HG03520 (cell line): Measurements from ENCODE around the gene SLC25A27.
"Not testable (repeated sequence)": the region's sequence is repeated elsewhere in the genome, so short reads cannot be mapped to it uniquely, and the experiment has no call there.

Experiments used
- ATAC-seq: cut with Tn5 transposase; IDR thresholded peaks from one replicate; pipeline ENCODE4 v1.9.1; 2021; ENCODE audit warnings: mild to moderate bottlenecking, moderate library complexity; ENCODE audit not compliant: unreplicated experiment

SLC25A27 gene, protein sequence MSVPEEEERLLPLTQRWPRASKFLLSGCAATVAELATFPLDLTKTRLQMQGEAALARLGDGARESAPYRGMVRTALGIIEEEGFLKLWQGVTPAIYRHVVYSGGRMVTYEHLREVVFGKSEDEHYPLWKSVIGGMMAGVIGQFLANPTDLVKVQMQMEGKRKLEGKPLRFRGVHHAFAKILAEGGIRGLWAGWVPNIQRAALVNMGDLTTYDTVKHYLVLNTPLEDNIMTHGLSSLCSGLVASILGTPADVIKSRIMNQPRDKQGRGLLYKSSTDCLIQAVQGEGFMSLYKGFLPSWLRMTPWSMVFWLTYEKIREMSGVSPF

DNA sequence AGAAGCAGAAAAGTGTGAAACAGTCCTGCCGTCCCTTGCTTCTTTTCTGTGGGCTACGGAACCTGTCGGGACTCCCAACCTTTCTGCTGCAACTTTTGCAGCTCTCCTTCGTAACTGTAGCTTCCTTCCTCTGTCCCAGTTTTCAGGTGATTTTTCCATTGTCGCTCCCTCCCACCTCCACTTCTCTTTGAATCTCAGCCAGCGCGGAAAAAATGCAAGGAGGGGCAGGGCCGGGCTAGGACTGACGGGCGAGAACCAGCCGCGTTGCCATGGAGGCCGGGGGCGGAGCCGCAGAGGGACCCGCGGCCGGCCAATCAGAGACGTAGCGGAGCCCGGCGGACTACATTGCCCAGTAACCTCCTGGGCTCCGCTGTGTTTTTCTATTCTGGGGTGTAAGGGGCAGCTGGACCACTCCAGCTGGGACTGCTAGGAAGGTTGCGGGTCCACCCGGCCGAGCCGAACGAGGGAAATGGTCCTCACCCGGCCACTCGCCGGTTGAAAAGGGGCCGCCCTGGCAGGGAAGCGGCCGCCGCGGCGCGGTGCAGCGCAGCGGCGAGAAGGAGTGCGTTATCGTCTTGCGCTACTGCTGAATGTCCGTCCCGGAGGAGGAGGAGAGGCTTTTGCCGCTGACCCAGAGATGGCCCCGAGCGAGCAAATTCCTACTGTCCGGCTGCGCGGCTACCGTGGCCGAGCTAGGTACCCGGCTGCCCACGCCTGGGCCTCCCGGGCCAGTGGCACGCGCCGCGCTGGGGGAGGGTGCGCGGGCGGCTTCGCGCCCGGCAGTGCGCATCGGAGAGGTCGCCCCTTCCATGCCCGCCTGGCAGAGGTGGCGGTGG lies at the start of gene SLC25A27, which contains the start of gene CYP39A1:
TSS of gene SLC25A27 (plus strand) at position 373 of the 836 bp plus-strand sequence. CDS start at position 591, 218 bp downstream.
TSS of gene CYP39A1 (minus strand) at position 216 of the 836 bp plus-strand sequence. CDS start 236 bp downstream, outside the sequence.
- ATAC-seq: peak; percentile 100

DNA sequence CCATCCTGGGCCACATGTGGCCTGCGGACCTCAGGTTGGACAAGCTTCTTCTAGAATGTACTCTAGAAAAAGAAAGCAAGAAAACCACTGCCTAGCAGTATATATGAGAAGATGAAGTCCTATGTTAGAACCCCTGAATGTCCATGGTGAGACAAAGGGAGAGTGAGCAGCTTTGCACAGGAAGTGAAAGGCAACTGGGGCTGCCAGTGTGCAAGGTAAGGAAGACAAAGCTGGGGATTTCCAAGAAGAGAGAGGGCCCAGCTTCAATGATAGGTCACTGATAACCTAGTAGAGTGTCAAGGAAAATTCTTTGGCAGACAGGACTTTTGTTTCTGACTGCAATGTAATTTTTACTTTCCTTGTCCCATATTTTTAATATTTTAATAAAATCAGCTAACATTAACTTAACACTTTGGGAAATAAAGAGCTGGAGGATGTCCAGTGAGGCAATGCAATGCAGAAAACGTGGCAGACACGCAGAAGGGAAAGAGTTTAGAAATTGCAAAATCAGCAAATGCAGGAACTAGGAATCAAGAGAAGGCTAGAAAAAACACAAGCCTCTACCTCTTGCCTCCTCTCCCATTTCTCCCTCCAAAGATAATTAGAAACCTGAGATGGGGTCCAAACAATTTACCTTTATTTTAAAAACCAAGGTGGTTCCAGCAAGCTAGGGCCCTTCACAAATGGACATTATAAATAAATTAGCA lies 47.5 kb upstream of the SLC25A27 start:
- ATAC-seq: no peak

DNA sequence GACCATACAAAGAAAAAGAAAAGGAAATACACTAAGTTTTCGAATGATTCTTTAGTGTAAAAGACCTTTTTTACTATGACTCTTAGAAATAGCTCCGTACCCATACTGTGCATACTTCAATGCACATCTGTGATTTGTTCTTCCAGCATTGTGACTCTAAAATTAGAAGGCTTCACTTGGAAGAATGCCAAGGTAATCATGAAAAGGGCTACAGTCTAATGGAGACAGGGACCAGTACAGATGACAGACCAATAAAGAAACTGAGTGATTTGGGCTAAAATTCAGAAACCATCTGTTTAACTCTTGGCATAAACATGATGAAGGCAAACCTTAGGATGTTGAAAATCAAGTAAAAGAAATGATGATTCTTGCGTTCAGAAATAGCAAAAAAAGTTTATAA lies 46.4 kb upstream of the SLC25A27 start:
- no peak for ATAC-seq

DNA sequence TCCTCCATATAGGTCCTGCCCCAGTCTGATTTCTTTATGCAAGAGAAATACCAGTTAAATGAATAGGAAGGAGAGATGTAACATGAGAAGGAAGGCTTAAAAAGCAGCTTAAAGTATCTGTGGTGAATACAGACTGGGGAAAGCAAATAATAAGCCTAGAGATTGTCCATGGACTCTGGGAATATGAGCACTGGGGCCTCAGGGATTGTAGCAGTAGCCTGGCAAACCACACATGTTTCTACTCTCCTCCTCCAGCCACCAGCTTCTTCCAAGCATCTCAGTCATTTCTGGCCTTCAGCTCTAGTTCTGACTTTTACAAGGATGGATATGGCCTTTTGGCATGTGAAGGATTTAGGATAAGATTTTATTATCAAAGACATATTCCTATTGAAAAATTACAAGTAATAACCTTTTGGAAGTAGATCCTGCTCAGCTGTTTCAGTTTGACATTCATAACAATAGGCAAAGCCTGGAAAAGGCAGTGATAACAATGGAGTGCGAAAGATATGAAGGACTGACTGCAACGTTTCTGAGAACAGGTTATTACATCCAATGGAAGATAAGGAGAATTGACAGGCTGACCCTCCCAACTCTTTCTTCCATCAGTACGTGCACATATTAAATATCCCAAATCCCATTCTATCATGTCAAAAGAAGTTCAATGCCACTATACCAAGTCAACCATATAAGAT lies 41.8 kb upstream of the SLC25A27 start:
- ATAC-seq: no peak

DNA sequence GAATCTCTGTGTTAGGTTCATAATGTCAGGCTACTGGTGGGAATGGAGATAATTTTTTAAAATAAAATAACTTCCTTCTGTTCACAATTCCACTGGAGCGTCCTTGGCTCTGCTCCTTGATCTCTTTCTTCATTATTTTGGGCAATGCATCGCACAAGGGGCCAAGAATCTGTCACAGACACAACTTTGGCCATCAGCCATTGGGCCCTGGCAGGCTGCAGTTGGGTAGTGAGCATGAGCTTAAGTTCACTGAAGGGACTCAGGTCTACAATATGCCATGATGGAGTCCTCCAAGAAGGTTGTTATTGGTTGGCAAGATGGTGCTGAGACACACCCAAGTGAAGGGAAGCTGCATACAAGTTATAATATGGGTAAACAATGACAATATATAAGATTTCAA lies 40.1 kb upstream of the SLC25A27 start:
- no peak for ATAC-seq

DNA sequence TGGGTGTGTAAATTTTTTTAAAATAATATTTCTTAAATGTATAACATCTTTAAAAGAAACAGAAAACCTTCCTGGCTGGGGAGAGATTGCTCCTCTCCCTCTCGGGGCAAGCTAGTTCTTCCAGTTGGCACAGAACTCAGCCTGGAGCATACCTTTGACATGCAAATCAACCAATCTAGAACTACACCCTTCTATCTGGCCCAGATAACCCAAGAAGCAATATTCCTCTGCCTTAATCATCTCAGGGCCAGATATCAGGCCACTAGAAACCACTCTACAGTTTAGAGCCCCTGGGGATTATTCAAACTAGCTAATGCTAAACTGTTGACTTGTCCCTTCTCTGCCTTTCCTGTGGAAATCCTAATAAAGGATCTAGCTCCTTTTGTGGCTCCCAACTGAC lies 34.0 kb upstream of the SLC25A27 start:
- no peak for ATAC-seq

DNA sequence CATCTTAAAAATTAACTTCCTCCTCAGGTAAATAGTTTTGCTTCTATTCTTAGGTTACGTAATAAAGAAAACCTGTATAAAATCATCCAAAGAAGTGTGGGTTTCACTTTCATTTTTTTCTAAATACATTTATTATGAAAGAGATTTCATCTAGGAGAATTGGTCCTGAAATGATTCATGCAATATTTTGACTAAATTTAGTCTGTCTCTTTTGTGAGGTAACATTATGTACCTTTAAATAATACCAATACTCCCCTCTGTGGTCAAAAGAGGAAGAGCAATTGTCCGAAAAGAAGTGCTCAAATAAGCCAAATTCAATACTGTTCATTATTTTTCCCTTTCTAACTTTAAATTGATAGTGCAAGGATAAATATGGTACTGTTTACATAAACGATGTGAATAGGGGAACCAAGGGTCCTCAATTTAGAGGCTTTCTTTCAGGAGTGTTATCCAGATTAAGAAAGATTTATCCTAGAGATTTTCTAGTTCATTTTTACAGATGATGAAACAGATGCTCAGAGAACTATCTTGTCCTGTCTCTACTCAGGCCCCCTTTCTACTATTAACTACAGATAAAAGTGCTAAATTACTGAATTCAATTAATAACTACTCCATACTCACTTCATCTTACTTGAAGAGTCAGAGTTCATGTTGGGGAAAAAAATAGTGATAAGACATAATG lies 26.4 kb upstream of the SLC25A27 start:
- peak; percentile 83 for ATAC-seq

DNA sequence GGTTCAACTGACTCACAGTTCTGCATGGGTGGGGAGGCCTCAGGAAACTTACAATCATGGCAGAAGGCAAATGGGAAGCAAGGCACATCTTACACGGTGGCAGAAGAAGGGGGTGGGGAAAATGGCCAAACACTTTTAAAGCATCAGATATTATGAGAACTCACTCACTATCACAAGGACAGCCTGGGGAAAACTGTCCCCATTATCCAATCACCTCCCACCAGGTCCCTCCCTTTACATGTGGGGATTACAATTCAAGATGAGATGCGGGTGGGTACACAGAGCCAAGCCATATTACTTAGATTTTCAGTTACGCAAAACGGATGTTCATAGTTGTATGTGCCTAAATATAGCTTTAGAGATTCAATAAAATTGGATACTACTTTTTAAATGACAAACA lies 25.8 kb upstream of the SLC25A27 start:
- no peak for ATAC-seq

DNA sequence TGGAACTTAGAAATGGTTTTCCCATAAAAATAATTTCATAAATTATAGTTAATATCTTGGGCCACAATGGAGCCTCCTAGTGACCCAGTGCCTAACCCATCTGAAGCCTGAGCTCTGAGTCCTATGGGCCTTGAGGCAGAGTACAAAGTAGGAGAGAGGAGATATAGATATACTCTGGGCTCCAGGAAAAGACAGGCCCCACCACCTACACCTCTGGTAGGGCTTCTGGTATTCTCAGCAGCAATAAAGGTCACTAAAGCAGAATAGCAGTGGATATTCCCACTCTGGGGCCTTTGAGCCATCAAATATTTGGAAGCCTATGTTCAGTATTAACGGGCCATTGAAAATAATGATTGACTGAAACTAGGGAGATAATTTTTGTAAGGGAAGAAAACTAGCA lies 24.3 kb upstream of the SLC25A27 start:
- no peak for ATAC-seq

DNA sequence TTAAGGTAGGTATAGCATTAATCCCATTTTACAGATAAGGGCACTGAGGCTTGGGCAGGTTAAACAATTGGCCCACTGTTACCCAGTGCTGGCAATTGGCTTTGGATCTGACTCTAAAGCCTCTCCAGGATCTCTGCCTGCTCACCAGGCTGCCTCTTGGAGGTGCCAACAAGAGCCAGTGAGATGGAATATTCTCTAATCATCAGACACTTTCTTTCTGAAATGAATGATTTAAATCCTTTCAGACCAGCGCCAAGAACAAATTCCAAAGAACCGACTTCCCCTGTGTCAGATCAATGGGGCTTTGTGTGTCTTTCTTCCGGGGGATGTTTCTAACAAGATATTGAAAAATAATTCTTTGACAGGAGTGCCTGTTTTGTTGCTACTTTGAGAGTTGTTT lies 23.8 kb upstream of the SLC25A27 start:
- no peak for ATAC-seq

DNA sequence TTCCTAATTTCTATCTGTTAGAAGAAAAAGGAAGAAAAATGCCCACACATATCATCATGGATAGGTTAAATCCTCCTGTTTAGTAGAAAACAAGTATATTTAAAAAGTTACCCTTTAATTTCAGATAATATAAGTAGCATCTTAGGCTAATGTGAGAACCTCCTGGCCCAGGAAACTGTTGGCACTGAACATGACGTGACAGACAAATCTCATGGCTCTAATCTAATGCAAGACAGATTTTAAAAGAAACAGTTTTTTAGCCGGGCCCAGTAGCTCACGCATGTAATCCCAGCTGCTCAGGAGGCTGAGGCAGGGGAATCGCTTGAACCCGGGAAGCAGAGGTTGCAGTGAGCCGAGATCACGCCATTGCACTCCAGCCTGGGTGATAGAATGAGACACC lies 23.1 kb upstream of the SLC25A27 start:
- ATAC-seq: no peak

DNA sequence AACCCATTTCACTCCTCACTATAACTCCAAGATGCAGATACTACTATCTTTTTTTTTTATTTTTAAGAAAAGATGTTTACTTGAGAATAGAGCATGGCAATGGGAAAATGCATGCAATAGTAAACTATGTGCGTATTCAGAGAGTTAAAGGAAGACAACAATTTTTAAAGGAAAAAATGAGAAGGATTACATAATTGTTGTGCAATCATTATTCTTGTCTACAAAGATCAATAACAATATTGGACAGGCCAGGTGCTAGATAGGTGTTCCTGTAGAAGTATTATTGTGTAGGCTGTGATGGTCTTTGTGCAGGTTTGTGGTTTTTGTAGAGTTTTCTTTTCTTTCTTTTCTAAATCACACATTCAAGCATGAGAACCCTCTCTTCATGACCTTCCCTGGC lies 20.7 kb upstream of the SLC25A27 start:
- ATAC-seq: no peak

DNA sequence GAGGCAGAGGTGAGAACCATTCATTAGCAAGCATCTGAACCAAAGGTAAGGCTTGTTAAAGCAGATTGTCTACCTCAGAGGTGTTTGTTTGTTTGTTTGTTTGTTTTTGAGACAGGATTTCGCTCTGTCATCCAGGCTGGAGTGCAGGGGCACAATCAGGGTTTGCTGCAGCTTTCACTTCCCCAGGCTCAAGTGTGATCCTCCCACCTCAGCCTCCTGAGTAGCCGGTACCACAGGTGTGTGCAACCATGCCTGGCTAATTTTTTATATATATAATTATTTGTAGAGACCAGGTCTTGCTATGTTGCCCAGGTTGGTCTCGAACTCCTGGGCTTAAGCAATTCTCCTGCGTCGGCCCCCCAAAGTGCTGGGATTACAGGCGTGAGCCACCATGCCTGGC lies 17.3 kb upstream of the SLC25A27 start:
- no peak for ATAC-seq

DNA sequence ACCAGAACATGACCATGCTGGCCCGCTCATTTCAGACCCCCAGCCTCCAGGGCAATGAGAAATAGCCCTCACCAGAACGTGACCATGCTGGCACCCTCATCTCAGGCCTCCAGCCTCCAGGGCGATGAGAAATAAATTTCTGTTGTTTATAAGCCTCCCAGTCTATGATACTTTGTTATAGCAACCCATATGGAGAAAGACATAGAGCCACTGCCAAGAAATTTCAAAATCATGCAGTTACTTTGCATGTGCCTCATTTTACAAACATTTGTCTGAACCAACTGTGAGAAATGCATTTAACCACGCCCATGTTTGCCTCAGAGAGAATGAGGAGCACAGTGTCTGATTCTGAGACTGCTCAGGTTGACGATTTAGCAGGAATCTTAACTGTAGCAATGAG lies 15.6 kb upstream of the SLC25A27 start:
- no peak for ATAC-seq

DNA sequence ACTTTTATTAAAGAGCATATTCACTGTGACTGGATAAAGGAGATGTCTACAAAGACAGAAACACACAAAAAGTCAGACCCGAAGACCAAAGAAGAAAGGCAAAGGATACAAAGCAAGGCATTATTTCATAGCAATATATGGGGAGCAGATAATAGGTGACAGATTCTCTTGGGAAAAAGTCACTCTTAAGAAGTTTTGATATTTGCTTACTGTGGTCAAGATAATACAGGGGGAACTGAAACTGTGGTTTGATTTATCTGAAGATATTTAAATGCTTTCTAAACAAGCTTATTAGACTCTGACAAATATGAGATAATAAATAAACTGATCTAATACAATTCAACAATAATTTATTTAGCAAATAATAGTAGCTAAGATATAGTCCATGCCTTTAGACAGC lies 14.8 kb upstream of the SLC25A27 start:
- no peak for ATAC-seq

DNA sequence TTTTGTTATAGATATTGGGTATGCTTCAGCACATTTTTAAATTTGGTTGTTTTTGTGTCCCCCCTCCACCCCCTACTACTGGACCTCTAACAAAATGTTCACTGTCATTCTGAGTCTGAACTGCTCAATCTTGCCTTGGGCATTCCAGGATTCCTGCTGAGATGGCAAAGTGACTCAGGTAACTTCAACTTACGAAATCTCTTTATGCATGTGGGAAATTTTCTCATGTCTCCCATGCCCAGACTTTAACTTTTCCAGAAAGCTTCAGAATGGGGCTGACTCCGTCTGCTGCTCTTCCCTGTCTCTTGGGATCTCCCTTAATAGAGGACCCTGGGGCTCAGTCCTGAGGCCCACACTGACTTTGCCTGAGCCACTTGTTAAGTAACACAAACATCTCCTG lies 14.1 kb upstream of the SLC25A27 start:
- no peak for ATAC-seq

DNA sequence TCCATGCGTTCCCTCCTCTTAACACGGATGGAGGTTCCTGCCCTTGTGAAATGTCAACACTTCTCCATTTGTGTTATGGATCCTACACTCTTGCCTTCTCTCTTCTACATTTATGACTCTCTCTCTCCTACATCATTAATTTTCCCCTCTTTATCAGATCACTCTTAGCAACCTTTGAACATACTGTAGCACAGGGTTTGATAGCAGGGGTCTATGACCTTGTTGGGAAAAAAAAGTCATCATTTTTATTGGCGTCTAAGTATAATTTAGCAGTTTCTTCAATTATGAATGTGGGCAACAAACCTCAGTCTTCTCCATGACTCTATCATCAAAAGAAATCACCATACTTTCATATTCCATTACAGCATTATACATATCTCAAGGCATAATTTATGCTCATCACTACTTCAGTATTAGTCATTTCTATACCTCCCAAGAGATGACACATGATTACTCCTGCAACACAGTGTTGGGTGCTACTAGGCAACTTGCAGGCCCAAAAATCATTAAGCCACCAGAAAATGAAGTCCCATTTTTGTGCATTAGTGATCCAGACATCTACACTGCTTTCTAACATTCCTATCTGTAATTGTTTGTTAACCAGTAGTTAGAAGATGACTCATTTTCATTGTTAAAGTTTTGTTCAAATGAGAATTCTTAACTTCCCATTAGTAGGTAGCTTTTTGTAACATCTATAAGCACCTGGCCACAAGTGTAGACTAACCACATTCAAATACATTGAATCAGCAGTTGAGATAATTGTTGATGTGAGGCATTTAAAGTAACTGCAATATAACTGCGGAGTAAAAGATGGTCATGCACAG lies 9.6 kb upstream of the SLC25A27 start:
- ATAC-seq: no peak

DNA sequence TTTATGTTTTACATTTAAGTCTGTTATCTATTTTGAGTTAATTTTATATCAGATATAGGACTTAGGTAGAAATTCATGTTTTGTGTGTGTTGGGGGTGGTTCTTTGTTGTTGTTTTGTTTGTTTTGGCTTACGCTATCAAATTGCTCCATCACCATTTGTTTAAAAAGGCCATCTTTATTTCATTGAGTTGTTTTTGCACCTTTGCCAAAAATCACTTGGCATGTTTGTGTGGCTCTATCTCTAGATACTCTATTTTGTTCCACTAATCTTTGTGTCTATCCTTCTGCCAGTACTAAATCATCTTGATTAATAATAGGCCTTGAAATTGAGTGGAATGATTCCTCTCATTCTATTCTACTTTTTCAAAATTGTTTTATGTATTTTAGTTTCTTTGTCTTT lies 7.5 kb upstream of the SLC25A27 start:
- no peak for ATAC-seq

DNA sequence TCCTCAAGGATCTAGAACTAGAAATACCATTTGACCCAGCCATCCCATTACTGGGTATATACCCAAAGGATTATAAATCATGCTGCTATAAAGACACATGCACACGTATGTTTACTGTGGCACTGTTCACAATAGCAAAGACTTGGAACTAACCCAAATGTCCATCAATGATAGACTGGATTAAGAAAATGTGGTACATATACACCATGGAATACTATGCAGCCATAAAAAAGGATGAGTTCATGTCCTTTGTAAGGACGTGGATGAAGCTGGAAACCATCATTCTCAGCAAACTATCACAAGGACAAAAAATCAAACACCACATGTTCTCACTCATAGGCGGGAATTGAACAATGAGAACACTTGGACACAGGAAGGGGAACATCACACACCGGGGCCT lies 4.7 kb upstream of the SLC25A27 start:
- not testable (repeated sequence) for ATAC-seq
